Measurements from ENCODE around the gene MESP1.

DNA sequence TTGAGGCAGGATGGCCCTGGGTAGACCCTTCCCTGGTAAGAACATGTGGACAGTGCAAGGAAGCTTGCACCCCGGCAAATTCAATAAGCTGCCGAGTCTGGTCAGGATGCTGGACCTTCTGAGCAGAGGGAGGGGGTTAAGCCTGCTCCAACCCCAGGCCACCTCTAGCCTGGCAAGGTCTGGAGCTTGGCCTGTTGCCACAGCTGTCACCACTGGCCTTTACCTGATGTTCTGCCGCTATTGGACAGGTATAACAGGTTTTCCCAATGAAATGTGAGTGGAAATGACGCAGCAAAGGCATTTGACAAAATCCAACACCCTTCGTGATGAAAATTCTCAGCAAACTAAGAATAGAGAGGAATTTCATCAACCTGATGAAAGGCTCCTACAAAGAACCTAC is 699 bp upstream of the MESP1 start:
- TF ChIP-seq POLR2A (IDR thresholded peaks at IDR 0.05; ENCODE audit: low read depth, low read length): no peak
- TF ChIP-seq TAF1 (IDR thresholded peaks at IDR 0.05; ENCODE audit: borderline replicate concordance, low read depth, low read length): no peak

Measured in GM12892 (cell line).